GM12892 (cell line): ENCODE results near the gene RPTOR.

ENCODE experiments used
- POLR2A ChIP-seq: IDR thresholded peaks from 2 replicates; pipeline ENCODE4 v1.6.1; 2011; ENCODE audit warnings: low read depth, low read length, control low read depth
- POLR2AphosphoS5 ChIP-seq: IDR thresholded peaks from 2 replicates; pipeline ENCODE4 v1.6.1; 2011; ENCODE audit warnings: low read depth, low read length, control low read depth

DNA sequence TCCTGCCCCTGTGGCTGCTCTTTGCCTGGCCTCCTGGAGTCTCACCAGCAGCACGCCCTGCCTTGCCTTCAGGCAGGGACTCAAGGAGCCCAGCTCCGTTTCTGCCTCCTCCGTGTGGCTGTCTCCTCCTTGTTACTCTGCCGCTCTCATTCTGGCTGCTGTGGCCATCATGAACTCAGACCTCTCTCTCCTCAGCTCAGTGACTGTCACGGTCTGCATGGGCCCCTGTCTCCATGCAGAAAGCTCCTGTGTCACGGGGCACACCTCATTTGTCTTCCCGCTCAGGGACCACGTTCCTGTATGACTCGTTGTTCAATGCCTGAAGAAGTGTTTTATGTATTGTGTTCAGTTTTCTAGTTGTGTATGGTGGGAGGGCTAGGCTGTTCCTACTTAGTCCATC, 25.3 kb downstream of the RPTOR start:
- no peak for TF ChIP-seq POLR2AphosphoS5
- TF ChIP-seq POLR2A: no peak
